IPS DF 6.9 (cell line): Measurements from ENCODE around the gene LRRC43.

ENCODE experiments used
- DNase-seq: peaks from one replicate; pipeline ENCODE4 v3.0.0-alpha.2; 2013; ENCODE audit warnings: low read depth, low spot score
- H3K27ac ChIP-seq: one replicate; pipeline ENCODE4 v1.5.1; 2013; ENCODE audit warnings: low read length, control low read depth
- H3K27me3 ChIP-seq: 2 replicates; pipeline ENCODE4 v1.6.1; 2013; ENCODE audit warnings: mild to moderate bottlenecking, low read length; ENCODE audit not compliant: control insufficient read depth, insufficient read depth
- H3K36me3 ChIP-seq: 2 replicates; pipeline ENCODE4 v1.6.1; 2013; ENCODE audit warnings: low read length; ENCODE audit not compliant: control insufficient read depth, insufficient read depth
- H3K4me1 ChIP-seq: 2 replicates; pipeline ENCODE4 v1.6.1; 2013; ENCODE audit warnings: low read length; ENCODE audit not compliant: control insufficient read depth, insufficient read depth
- H3K4me3 ChIP-seq: 2 replicates; pipeline ENCODE4 v1.5.1; 2013; ENCODE audit warnings: mild to moderate bottlenecking, low read length
- H3K9me3 ChIP-seq: 2 replicates; pipeline ENCODE4 v1.6.1; 2013; ENCODE audit warnings: low read length, inconsistent platforms; ENCODE audit not compliant: control insufficient read depth, insufficient read depth
- WGBS: extraction: QIAGEN DNeasy Blood & Tissue Kit; methylation state at CpG from one replicate; pipeline ENCODE4 v1.1.7; 2013; ENCODE audit warnings: mixed read lengths, missing lambda C conversion rate; ENCODE audit not compliant: insufficient read length, insufficient coverage; 5-methylcytosine and 5-hydroxymethylcytosine counted together

LRRC43 gene

GRCh38 chr12:122225683-122226365 is 42.9 kb downstream of the LRRC43 start, which contains the start of gene DIABLO:
Gene DIABLO (minus strand): TSS chr12:122226052. CDS start chr12:122226014, 38 bp downstream.
- no peak within 1 kb of the TSS for H3K27ac ChIP-seq
- peaks cover 5% of the 10 kb centered on the region for H3K4me1 ChIP-seq
- H3K4me3 ChIP-seq = peak within 1 kb of the TSS; percentile 93
- peak; percentile 97 for DNase-seq
- H3K36me3 ChIP-seq = peaks cover 3% of the 10 kb centered on the region; the same call in 1 of the 2 replicates
- no peaks in the 10 kb centered on the region for H3K27me3 ChIP-seq
- no CpG with 5 or more reads among the region's 74 CpGs for WGBS
- no peaks in the 10 kb centered on the region for H3K9me3 ChIP-seq

GRCh38 chr12:122226366-122227125 is 43.6 kb downstream of the LRRC43 start:
- WGBS = no CpG with 5 or more reads among the region's 55 CpGs
- Histone ChIP-seq H3K4me3 (peak overlapping the region; percentile 19; the same call in 1 of the 2 replicates), H3K4me1 (peaks cover 5% of the 10 kb centered on the region), H3K36me3 (peaks cover 3% of the 10 kb centered on the region; the same call in 1 of the 2 replicates), H3K9me3 (no peaks in the 10 kb centered on the region), H3K27ac (no peak overlapping the region), H3K27me3 (no peaks in the 10 kb centered on the region)
- DNase-seq = no peak

DNA sequence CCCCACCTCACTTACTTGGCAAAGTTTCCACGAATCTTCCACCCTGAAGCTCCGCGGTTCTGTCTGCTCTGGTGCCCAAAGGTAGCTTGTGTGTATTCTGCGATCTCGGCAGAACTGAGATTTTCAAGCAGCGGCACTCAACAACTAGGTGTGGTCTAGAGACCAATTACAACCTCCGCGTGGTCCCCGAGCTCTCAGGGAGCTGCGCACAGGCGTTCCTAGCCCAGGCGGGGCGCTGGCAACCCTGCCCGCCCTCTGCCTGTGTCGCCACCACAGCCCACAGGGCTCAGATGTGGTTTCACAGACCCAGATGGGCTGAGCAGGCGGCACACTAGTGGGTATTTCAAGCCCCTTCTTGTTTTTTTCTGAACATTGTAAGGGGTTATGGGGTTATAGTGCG is 44.4 kb downstream of the LRRC43 start:
- WGBS = no CpG with 5 or more reads among the region's 17 CpGs
- DNase-seq = no peak
- Histone ChIP-seq H3K4me1 (peaks cover 5% of the 10 kb centered on the region), H3K27ac (no peak overlapping the region), H3K4me3 (no peak overlapping the region), H3K36me3 (peaks cover 3% of the 10 kb centered on the region; the same call in 1 of the 2 replicates), H3K9me3 (no peaks in the 10 kb centered on the region), H3K27me3 (no peaks in the 10 kb centered on the region)

DNA sequence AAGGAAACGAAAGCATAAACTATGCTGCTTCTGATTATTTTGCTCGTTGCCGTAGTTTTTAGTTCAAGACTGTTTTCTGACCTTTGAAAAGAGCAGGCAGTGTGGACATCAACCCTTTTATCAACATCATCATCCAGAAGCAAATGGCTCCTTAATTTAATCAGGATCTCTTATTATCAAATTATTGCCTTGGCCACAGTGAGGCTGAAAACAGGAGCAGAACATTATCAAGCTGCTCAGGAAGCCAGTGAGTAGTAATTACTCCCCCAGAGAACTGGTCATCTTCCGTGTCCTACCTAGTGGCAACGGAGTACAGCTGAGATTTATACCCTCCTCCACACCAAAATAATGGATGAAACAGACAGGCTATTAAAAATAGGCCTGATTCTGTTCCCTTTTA is 45.2 kb downstream of the LRRC43 start:
- Histone ChIP-seq H3K36me3 (no peaks in the 10 kb centered on the region), H3K9me3 (no peaks in the 10 kb centered on the region), H3K27ac (no peak overlapping the region), H3K4me1 (peaks cover 5% of the 10 kb centered on the region), H3K27me3 (no peaks in the 10 kb centered on the region), H3K4me3 (no peak overlapping the region)
- DNase-seq = no peak
- no CpG with 5 or more reads among the region's 5 CpGs for WGBS

DNA sequence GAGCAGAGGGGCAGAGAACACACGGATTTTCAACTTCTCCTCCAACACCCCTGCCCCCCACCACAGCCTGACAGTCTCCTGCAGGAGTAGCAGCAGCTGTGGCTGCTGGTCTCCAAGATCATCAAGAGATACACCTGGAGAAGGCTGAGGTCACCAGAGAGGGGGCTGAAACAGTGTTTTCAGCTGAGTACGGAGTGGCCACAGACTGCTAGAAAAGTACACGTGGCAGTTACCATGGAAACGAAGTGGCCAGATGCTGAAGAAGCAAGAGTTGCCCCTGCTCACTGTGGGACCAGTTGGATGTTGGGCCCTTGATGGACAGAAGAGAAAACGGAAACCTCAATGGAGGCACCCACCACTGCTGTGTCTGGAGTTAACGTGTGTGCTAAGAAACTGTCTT is 47.9 kb downstream of the LRRC43 start:
- H3K4me1 ChIP-seq = peaks cover 2% of the 10 kb centered on the region
- no peaks in the 10 kb centered on the region for H3K27me3 ChIP-seq
- WGBS = no CpG with 5 or more reads among the region's 6 CpGs
- H3K9me3 ChIP-seq = no peaks in the 10 kb centered on the region
- no peak overlapping the region for H3K27ac ChIP-seq
- H3K4me3 ChIP-seq = no peak overlapping the region
- H3K36me3 ChIP-seq = peaks cover 3% of the 10 kb centered on the region; the same call in 1 of the 2 replicates
- DNase-seq = no peak

- no CpG with 5 or more reads among the region's 10 CpGs for WGBS
- H3K9me3 ChIP-seq = no peaks in the 10 kb centered on the region
- H3K27ac ChIP-seq = no peak overlapping the region
- DNase-seq = no peak
- H3K4me3 ChIP-seq = no peak overlapping the region
- peaks cover 3% of the 10 kb centered on the region; the same call in 1 of the 2 replicates for H3K36me3 ChIP-seq
- H3K4me1 ChIP-seq = no peaks in the 10 kb centered on the region
- H3K27me3 ChIP-seq = no peaks in the 10 kb centered on the region
Measured at GRCh38 chr12:122232691-122233090, 49.8 kb downstream of the LRRC43 start.

- peaks cover 3% of the 10 kb centered on the region; the same call in 1 of the 2 replicates for H3K36me3 ChIP-seq
- no peaks in the 10 kb centered on the region for H3K4me1 ChIP-seq
- WGBS = no CpG with 5 or more reads among the region's 7 CpGs
Measured at GRCh38 chr12:122235741-122236140, 52.8 kb downstream of the LRRC43 start.

GRCh38 chr12:122238861-122239260 is 55.9 kb downstream of the LRRC43 start:
- DNase-seq = no peak
- Histone ChIP-seq H3K4me1 (no peaks in the 10 kb centered on the region), H3K9me3 (no peaks in the 10 kb centered on the region), H3K27ac (no peak overlapping the region), H3K27me3 (no peaks in the 10 kb centered on the region), H3K36me3 (peaks cover 3% of the 10 kb centered on the region; the same call in 1 of the 2 replicates), H3K4me3 (no peak overlapping the region)
- no CpG with 5 or more reads among the region's 5 CpGs for WGBS

More at GRCh38 chr12:122235741-122236140, 52.8 kb downstream of the LRRC43 start:
- no peak overlapping the region for H3K4me3 ChIP-seq
- DNase-seq = no peak
- H3K9me3 ChIP-seq = no peaks in the 10 kb centered on the region
- no peaks in the 10 kb centered on the region for H3K27me3 ChIP-seq
- no peak overlapping the region for H3K27ac ChIP-seq

GRCh38 chr12:122243965-122244364 is 61.0 kb downstream of the LRRC43 start:
- no peaks in the 10 kb centered on the region for H3K9me3 ChIP-seq
- no CpG with 5 or more reads among the region's 6 CpGs for WGBS
- no peak overlapping the region for H3K4me3 ChIP-seq
- H3K27me3 ChIP-seq = no peaks in the 10 kb centered on the region
- no peak for DNase-seq
- no peaks in the 10 kb centered on the region for H3K36me3 ChIP-seq
- no peaks in the 10 kb centered on the region for H3K4me1 ChIP-seq
- no peak overlapping the region for H3K27ac ChIP-seq

GRCh38 chr12:122244565-122245371 is 61.8 kb downstream of the LRRC43 start:
- no peaks in the 10 kb centered on the region for H3K27me3 ChIP-seq
- no peak for DNase-seq
- no peaks in the 10 kb centered on the region for H3K4me1 ChIP-seq
- H3K36me3 ChIP-seq = no peaks in the 10 kb centered on the region
- no CpG with 5 or more reads among the region's 11 CpGs for WGBS
- H3K9me3 ChIP-seq = no peaks in the 10 kb centered on the region
- no peak overlapping the region for H3K4me3 ChIP-seq
- no peak overlapping the region for H3K27ac ChIP-seq
